H54 (cell line): ENCODE measurements around the gene PCYT1A.
"Not testable (repeated sequence)": the region's sequence is repeated elsewhere in the genome, so short reads cannot be mapped to it uniquely, and the experiment has no call there.

ENCODE experiments used
- DNase-seq: peaks from one replicate; pipeline ENCODE4 v3.0.0; 2011; ENCODE audit warnings: low spot score, mixed read lengths; ENCODE audit not compliant: insufficient read length
- FAIRE-seq: peaks from 3 replicates; lab custom pipeline; 2011; peaks lifted over from hg19 to GRCh38; lab: Jason Lieb, UNC
- POLR2A ChIP-seq: IDR thresholded peaks from 2 replicates; pipeline ENCODE4 v1.6.1; 2011; ENCODE audit warnings: low read depth, mild to moderate bottlenecking, low read length

Gene PCYT1A

GRCh38 chr3:196219194-196219969 lies 68.1 kb downstream of the PCYT1A start:
- DNase-seq = peak; percentile 94
- TF ChIP-seq POLR2A = no peak
- FAIRE-seq = peak; percentile 97

DNA sequence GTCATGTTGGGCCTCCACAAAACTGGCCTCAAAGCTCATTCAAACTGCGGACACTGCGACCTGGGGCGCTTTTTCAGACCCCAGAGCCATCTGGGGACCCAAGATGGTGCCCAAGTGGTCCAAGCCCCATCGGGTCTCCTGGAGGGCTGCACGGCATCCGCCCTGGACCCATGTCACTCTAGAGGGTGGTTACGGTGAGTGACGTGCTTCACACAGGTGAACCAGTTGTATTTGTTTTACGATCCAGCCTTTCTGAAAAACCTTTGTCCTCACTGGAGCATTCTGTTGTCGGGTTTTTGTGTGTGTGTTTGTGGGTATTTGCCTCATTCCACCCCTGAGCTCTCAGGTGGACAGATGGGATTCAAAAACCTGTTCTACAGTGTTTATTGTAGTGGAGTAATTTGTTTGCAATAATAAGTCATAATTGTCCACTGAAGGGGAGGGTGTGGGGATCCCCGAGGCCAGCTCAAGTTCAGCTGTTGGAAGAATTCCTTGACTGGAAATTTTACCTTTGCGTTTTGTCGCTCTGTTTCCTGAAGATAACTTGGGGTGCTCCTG lies 69.3 kb downstream of the PCYT1A start:
- no peak for DNase-seq
- no peak for FAIRE-seq
- TF ChIP-seq POLR2A = no peak

DNA sequence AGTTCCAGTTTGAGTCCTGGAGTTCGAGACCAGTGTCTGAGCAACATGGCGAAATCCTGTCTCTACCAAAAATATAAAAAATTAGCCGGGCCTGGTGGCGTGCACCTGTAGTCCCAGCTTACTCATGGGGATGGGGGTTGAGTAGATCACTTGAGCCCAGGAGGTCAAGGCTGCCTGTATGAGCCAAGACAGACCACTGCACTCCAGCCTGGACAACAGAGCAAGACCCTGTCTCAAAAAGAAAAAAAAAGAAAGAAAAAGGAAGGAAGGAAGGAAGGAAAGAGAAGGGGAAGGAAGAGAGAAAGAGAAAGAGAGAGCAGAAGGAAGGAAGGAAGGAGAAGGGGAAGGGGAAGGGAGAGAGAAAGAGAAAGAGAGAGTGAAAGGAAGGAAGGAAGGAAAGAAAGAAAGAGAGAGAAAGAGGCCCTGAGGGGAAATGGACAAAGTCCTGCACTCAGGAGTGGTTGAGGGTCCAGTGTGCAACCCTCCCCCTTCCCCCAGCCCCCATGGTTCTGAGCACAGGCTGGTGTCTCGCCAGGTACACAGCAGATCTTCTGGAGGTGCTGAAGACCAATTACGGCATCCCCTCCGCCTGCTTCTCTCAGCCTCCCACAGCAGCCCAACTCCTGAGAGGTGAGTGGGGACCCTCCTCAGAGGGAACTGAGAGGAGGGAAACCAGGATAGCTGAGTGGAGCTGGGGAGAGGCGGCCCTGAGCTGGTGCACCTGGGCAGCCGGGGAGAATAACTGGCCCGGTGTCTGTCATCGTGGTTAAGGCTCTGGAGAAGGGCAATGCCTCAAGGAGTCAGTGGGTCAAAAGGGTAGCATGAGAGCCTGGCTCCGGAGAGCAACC lies 70.0 kb downstream of the PCYT1A start:
- DNase-seq (no peak), FAIRE-seq (no peak)
- no peak for TF ChIP-seq POLR2A

GRCh38 chr3:196216681-196217211 lies 70.8 kb downstream of the PCYT1A start:
- DNase-seq (no peak), FAIRE-seq (no peak)
- TF ChIP-seq POLR2A = no peak

DNA sequence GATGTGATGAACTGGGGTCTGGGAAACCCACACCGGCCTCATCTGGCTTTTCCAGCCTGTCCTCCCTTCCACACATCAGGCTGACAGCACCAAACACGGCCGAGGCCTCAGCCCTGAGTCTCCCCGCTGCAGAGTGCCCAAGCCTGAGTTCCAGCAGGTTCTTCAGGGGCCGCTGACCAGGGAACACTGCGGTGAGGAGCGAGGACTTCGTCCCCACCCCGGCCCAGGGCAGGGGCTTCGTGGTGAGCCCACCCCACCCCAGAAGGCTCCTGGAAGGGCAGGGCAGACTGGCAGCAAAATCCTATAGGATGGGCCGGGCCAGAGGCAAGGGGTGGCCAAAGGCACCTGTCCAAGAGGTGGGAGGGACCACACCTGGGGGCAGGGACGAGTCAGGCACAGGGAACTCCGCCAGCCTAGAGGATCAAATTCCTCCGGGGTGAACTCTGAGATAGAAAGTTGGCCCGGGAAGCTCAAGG lies 71.4 kb downstream of the PCYT1A start, which contains the start of gene SLC51A:
SLC51A (plus strand) TSS at position 446 of the 476 bp plus-strand sequence. CDS start 179 bp downstream, outside the sequence.
- DNase-seq (no peak), FAIRE-seq (no peak)
- no peak for TF ChIP-seq POLR2A

DNA sequence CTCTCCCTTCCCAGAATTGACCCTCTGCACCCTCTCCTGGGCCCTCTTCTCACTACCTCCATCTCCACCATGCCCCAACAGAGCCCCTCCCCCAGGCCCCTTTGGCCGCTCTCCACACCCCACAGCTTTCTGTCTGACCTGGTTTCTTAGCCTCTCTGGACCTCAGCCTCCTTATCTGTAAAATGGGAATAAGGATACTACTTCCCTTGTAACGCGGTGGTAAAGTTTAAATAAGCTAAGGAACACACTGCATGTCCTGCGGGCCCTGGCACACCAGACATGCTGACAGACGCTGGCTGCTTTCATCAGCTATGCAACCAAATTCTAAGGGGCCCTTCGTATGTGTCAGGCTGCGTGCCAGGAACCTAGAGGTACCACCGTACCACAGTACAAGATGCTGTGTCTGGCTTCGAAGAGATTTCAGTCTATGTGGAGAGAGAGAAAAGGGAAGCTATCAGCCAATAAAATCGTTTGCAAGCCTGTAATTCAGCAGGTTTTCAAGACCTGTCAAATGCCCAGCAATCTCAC lies 72.0 kb downstream of the PCYT1A start:
- FAIRE-seq = no peak
- DNase-seq = no peak

GRCh38 chr3:196214783-196215441 lies 72.6 kb downstream of the PCYT1A start:
- TF ChIP-seq POLR2A = no peak
- DNase-seq (no peak), FAIRE-seq (no peak)

More for the DNA sequence above, 72.0 kb downstream of the PCYT1A start:
- TF ChIP-seq POLR2A = no peak

- DNase-seq (no peak), FAIRE-seq (no peak)
- TF ChIP-seq POLR2A = no peak
These were observed 76.6 kb downstream of the PCYT1A start, which contains the start of gene ZDHHC19 for GRCh38 chr3:196210673-196211556. TSS of gene ZDHHC19 (minus strand) at chr3:196211400. CDS start at chr3:196211315, 85 bp downstream.

GRCh38 chr3:196209944-196210672 lies 77.4 kb downstream of the PCYT1A start:
- not testable (repeated sequence) for DNase-seq, FAIRE-seq

DNA sequence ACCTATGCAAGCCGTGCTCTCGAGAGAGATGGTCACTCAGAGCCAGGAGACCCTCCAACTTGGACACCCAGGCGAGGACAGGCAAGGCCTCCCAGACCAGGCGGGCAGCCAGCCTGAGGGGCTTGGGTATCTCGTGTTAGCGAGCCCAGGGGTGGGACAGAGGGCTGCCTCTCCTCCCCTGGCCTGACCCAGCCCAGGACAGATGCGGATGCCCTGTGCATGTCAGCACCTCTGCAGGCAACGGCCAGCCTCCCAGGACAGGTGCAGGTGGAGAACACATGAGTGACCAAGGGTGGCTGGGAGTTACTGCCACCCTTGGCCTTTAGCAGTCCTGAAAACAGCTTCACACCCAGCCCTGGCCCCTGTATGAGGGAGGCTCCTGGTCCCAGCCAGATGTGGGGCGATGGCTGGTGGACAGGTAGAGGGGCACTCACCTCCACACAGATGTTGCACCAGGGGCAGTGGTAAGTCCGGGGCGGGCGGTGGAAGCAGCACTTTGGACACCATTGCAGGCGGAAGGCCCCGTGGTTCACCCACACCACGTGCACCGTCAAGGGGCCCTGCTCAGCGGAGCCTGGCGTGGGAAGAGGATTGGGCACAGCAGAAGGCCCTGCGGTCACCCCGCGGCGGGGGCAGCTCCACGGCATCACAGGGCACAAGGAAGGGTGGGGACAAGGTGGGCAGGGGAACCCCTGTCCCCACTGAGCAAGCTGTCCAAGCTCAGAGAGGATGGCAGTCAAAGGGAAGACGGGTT lies 78.4 kb downstream of the PCYT1A start:
- no peak for DNase-seq
- TF ChIP-seq POLR2A = no peak
- FAIRE-seq = no peak
